Measurements from ENCODE around the gene CTNNA3.

CTNNA3 gene

DNA sequence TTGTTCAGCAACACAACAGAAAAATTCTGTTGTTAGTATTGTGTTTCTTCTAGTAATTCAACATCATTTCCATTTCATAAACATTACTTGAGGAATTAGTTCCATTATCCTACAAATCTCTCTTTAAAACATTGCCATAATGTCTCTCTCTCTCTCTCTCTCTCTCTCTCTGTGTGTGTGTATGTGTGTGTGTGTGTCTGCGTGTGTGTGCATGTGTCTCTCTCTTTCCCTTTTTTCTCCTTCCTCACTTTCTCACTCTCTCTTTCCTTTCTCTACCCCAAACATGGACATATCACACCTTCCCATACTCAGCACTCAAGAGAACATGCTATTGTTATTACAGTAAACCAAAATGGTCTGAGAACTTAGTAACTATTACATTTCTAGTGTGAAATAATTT lies 753.6 kb downstream of the CTNNA3 start:
- Histone ChIP-seq H3K4me1 (ENCODE audit: insufficient read depth, low read length, poor library complexity, severe bottlenecking) (no peaks in the 10 kb centered on the region), H3K9me2 (replicated peaks; ENCODE audit: low read depth, low read length) (no peaks in the 10 kb centered on the region), H4K20me1 (ENCODE audit: insufficient read depth, low read length, poor library complexity, severe bottlenecking) (no peaks in the 10 kb centered on the region), H3K36me3 (ENCODE audit: insufficient read depth, low read length) (no peaks in the 10 kb centered on the region), H3K4me2 (ENCODE audit: low read depth, low read length, poor library complexity, severe bottlenecking) (no peak overlapping the region), H3K9ac (ENCODE audit: low read depth, low read length, poor library complexity, severe bottlenecking) (no peak overlapping the region), H2AFZ (ENCODE audit: low read length) (no peak overlapping the region), H3K9me3 (ENCODE audit: insufficient read depth, low read depth, low read length) (no peaks in the 10 kb centered on the region), H3K27me3 (ENCODE audit: insufficient read depth, low read length, poor library complexity, severe bottlenecking) (no peaks in the 10 kb centered on the region), H3K4me3 (ENCODE audit: low read length, poor library complexity, severe bottlenecking) (no peak overlapping the region), H3K79me2 (ENCODE audit: insufficient read depth, low read length) (no peaks in the 10 kb centered on the region), H3F3A (ENCODE audit: low read depth) (no peaks in the 10 kb centered on the region)
- TF ChIP-seq, protein P1, sequence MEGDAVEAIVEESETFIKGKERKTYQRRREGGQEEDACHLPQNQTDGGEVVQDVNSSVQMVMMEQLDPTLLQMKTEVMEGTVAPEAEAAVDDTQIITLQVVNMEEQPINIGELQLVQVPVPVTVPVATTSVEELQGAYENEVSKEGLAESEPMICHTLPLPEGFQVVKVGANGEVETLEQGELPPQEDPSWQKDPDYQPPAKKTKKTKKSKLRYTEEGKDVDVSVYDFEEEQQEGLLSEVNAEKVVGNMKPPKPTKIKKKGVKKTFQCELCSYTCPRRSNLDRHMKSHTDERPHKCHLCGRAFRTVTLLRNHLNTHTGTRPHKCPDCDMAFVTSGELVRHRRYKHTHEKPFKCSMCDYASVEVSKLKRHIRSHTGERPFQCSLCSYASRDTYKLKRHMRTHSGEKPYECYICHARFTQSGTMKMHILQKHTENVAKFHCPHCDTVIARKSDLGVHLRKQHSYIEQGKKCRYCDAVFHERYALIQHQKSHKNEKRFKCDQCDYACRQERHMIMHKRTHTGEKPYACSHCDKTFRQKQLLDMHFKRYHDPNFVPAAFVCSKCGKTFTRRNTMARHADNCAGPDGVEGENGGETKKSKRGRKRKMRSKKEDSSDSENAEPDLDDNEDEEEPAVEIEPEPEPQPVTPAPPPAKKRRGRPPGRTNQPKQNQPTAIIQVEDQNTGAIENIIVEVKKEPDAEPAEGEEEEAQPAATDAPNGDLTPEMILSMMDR (conservative IDR thresholded peaks at IDR 0.05; ENCODE audit: low read length) = no peak
- no peak for TF ChIP-seq EZH2phosphoT487 (IDR thresholded peaks at IDR 0.05; ENCODE audit: borderline replicate concordance)

DNA sequence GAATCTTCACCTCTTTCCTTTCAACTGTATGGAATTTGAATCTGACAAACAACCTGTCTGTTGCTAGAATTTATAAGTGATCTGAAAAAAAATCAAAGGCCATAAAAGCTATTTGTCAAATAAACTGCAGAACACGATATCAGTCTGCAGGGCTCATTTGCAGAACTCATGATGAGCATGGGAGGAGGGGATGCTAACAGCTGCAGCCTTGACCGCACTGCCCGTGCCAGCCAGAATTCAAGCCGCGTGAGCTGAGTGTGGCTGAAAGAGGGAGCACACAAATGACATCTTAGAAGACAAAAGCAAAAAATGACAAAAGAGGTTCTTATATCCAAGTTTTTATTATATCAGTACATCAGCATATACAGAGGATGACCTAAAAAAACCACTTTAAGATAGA lies 754.5 kb downstream of the CTNNA3 start:
- TF ChIP-seq, protein P1 (conservative IDR thresholded peaks at IDR 0.05; ENCODE audit: low read length) = no peak
- TF ChIP-seq EZH2phosphoT487 (IDR thresholded peaks at IDR 0.05; ENCODE audit: borderline replicate concordance) = no peak

DNA sequence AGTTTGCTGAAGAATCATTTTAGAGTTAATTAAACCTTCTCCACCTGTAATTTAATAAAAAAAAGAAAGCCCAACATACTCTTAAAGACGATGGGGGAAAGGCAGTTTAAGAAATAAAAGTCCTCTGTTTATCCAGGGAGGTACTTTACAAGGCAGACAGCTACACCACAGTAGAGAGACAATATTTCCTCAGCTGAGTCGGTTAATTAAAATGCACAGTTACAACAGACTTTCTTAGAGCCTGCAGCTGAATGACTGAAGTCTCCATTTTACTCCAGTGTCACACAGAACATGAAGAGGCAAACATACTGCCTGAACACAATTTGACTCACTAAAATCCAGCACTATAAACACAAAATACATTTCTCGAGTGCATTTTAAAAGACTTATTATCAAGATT lies 755.0 kb downstream of the CTNNA3 start:
- Histone ChIP-seq H3K9me3 (ENCODE audit: insufficient read depth, low read depth, low read length) (no peaks in the 10 kb centered on the region), H3K4me1 (ENCODE audit: insufficient read depth, low read length, poor library complexity, severe bottlenecking) (no peaks in the 10 kb centered on the region), H4K20me1 (ENCODE audit: insufficient read depth, low read length, poor library complexity, severe bottlenecking) (no peaks in the 10 kb centered on the region), H3K9me2 (replicated peaks; ENCODE audit: low read depth, low read length) (no peaks in the 10 kb centered on the region), H3F3A (ENCODE audit: low read depth) (no peaks in the 10 kb centered on the region), H3K9ac (ENCODE audit: low read depth, low read length, poor library complexity, severe bottlenecking) (no peak overlapping the region), H3K79me2 (ENCODE audit: insufficient read depth, low read length) (no peaks in the 10 kb centered on the region), H2AFZ (ENCODE audit: low read length) (no peak overlapping the region), H3K4me3 (ENCODE audit: low read length, poor library complexity, severe bottlenecking) (no peak overlapping the region), H3K4me2 (ENCODE audit: low read depth, low read length, poor library complexity, severe bottlenecking) (no peak overlapping the region), H3K36me3 (ENCODE audit: insufficient read depth, low read length) (no peaks in the 10 kb centered on the region), H3K27me3 (ENCODE audit: insufficient read depth, low read length, poor library complexity, severe bottlenecking) (no peaks in the 10 kb centered on the region)
- TF ChIP-seq, protein P1 (conservative IDR thresholded peaks at IDR 0.05; ENCODE audit: low read length) = no peak
- no peak for TF ChIP-seq EZH2phosphoT487 (IDR thresholded peaks at IDR 0.05; ENCODE audit: borderline replicate concordance)

More for the DNA sequence above, 754.5 kb downstream of the CTNNA3 start:
- Histone ChIP-seq H3F3A (ENCODE audit: low read depth) (no peaks in the 10 kb centered on the region), H3K4me1 (ENCODE audit: insufficient read depth, low read length, poor library complexity, severe bottlenecking) (no peaks in the 10 kb centered on the region), H3K27me3 (ENCODE audit: insufficient read depth, low read length, poor library complexity, severe bottlenecking) (no peaks in the 10 kb centered on the region), H4K20me1 (ENCODE audit: insufficient read depth, low read length, poor library complexity, severe bottlenecking) (no peaks in the 10 kb centered on the region), H2AFZ (ENCODE audit: low read length) (no peak overlapping the region), H3K36me3 (ENCODE audit: insufficient read depth, low read length) (no peaks in the 10 kb centered on the region), H3K9me3 (ENCODE audit: insufficient read depth, low read depth, low read length) (no peaks in the 10 kb centered on the region), H3K4me2 (ENCODE audit: low read depth, low read length, poor library complexity, severe bottlenecking) (no peak overlapping the region), H3K9ac (ENCODE audit: low read depth, low read length, poor library complexity, severe bottlenecking) (no peak overlapping the region), H3K79me2 (ENCODE audit: insufficient read depth, low read length) (no peaks in the 10 kb centered on the region), H3K9me2 (replicated peaks; ENCODE audit: low read depth, low read length) (no peaks in the 10 kb centered on the region), H3K4me3 (ENCODE audit: low read length, poor library complexity, severe bottlenecking) (no peak overlapping the region)
